HG03175 (cell line): ENCODE data around the gene BIN2.
A peak's percentile ranks its signal among the peaks of the same experiment; 100 is the strongest.
"Not testable (repeated sequence)": the region's sequence is repeated elsewhere in the genome, so short reads cannot be mapped to it uniquely, and the experiment has no call there.

Experiments
- ATAC-seq: cut with Tn5 transposase; IDR thresholded peaks from one replicate; pipeline ENCODE4 v1.9.1; 2021; ENCODE audit warnings: mild to moderate bottlenecking, moderate library complexity; ENCODE audit not compliant: unreplicated experiment

Gene BIN2

GRCh38 chr12:51263341-51263740 is 60.6 kb downstream of the BIN2 start:
- no peak for ATAC-seq

GRCh38 chr12:51262758-51263177 is 61.2 kb downstream of the BIN2 start:
- ATAC-seq, result no peak

GRCh38 chr12:51259600-51259999 is 64.4 kb downstream of the BIN2 start:
- not testable (repeated sequence) for ATAC-seq

GRCh38 chr12:51254536-51254935 is 69.4 kb downstream of the BIN2 start:
- no peak for ATAC-seq

- ATAC-seq, result no peak
These were observed 70.7 kb downstream of the BIN2 start for GRCh38 chr12:51253276-51253675.

- ATAC-seq, result no peak
These were observed 76.3 kb downstream of the BIN2 start for GRCh38 chr12:51247523-51248206.

GRCh38 chr12:51246254-51246853 is 77.6 kb downstream of the BIN2 start:
- ATAC-seq, result no peak

- no peak for ATAC-seq
These were observed 78.3 kb downstream of the BIN2 start for GRCh38 chr12:51245476-51246253.

GRCh38 chr12:51244269-51244668 is 79.7 kb downstream of the BIN2 start:
- ATAC-seq, result no peak

GRCh38 chr12:51242876-51243275 is 81.1 kb downstream of the BIN2 start:
- no peak for ATAC-seq

GRCh38 chr12:51242120-51242519 is 81.9 kb downstream of the BIN2 start:
- ATAC-seq, result no peak

- ATAC-seq, result no peak
These were observed 83.0 kb downstream of the BIN2 start for GRCh38 chr12:51240971-51241370.

- peak; percentile 92 for ATAC-seq
These were observed 85.3 kb downstream of the BIN2 start, which contains the start of gene DAZAP2 for GRCh38 chr12:51238510-51239334. TSS of gene DAZAP2 (plus strand) at chr12:51238826. CDS start at chr12:51238908, 82 bp downstream.

GRCh38 chr12:51238037-51238509 is 85.9 kb downstream of the BIN2 start:
- ATAC-seq, result no peak

GRCh38 chr12:51234530-51234929 is 89.4 kb downstream of the BIN2 start:
- no peak for ATAC-seq

- ATAC-seq, result no peak
These were observed 91.3 kb downstream of the BIN2 start for GRCh38 chr12:51232642-51233041.
